Nephron (organoid): Measurements from ENCODE around the gene C14orf180.
A peak's percentile ranks its signal among the peaks of the same experiment; 100 is the strongest.

Experiments
- H3K27ac Mint-ChIP-seq, 3 experiments: 2 replicates each; pipeline ENCODE4 v1.8.0; 2020; ENCODE audit warnings: mixed read lengths in 3 of 3, mild to moderate bottlenecking in 2 of 3, moderate library complexity in 1 of 3
- H3K27me3 Mint-ChIP-seq: 2 replicates; pipeline ENCODE4 v1.8.0; 2021; ENCODE audit warnings: low read depth, mild to moderate bottlenecking, moderate library complexity, mixed read lengths
- H3K36me3 Mint-ChIP-seq: 2 replicates; pipeline ENCODE4 v1.8.0; 2020; ENCODE audit warnings: low read depth, mixed read lengths
- H3K4me1 Mint-ChIP-seq: 2 replicates; pipeline ENCODE4 v1.8.0; 2020; ENCODE audit warnings: mixed read lengths
- H3K4me3 Mint-ChIP-seq, 3 experiments: 2 replicates each; pipeline ENCODE4 v1.8.0; 2020; ENCODE audit warnings: mild to moderate bottlenecking in 3 of 3, mixed read lengths in 3 of 3, moderate library complexity in 2 of 3
- H3K9me3 Mint-ChIP-seq: 2 replicates; pipeline ENCODE4 v1.8.0; 2020; ENCODE audit warnings: mixed read lengths
- TF ChIP-seq, protein P1 (sequence below), 3 experiments: fragments of 200-600 bp; sonication (generic); IDR thresholded peaks; one replicate each; pipeline ENCODE4 v1.5.0; 2021; ENCODE audit warnings: antibody characterized with exemption in 3 of 3; ENCODE audit not compliant: unreplicated experiment in 3 of 3

C14orf180 gene

DNA sequence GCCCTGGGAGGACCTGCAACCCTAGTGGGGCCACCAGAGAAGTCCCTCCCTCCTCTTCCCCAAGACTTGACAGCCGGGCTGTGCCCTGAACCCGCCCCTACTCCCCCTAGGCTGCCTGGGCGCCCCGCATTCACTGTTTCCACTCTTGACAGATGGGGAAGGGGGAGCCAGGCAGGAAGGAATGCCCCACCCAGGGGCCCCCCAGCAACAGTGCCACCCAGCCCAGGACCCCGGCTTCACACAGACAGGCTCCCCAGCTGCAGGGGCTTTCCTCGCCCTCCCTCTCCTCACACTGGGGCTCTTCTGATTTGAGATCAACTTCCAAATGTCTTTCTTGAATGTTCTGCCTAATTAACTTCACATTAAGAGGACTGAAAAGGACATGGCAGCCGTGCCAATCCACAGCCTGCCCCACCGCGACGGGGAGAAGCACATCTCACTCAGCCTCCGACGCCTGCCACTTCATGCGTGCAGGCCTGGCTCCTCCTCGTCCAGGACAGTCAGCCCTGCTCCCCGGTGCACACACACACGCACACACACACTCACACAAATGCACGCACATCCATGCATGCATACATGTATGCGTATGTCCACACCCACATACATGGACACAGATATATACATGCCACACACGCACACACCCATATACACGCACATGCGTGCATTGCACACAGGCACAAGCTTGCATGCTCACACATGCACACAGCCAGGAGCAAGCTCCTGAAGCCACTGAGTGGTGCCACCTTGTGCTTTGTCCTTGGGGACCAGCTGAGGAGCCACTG lies 19.6 kb upstream of the C14orf180 start:
- Mint-ChIP-seq H3K4me3 (no peak overlapping the region), H3K27ac (peak overlapping the region; percentile 10 to 56 (median 46)), H3K36me3 (no peaks in the 10 kb centered on the region), H3K9me3 (no peaks in the 10 kb centered on the region), H3K4me1 (peaks cover 20% of the 10 kb centered on the region), H3K27me3 (peaks cover 23% of the 10 kb centered on the region)
- TF ChIP-seq, protein P1, sequence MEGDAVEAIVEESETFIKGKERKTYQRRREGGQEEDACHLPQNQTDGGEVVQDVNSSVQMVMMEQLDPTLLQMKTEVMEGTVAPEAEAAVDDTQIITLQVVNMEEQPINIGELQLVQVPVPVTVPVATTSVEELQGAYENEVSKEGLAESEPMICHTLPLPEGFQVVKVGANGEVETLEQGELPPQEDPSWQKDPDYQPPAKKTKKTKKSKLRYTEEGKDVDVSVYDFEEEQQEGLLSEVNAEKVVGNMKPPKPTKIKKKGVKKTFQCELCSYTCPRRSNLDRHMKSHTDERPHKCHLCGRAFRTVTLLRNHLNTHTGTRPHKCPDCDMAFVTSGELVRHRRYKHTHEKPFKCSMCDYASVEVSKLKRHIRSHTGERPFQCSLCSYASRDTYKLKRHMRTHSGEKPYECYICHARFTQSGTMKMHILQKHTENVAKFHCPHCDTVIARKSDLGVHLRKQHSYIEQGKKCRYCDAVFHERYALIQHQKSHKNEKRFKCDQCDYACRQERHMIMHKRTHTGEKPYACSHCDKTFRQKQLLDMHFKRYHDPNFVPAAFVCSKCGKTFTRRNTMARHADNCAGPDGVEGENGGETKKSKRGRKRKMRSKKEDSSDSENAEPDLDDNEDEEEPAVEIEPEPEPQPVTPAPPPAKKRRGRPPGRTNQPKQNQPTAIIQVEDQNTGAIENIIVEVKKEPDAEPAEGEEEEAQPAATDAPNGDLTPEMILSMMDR (IDR thresholded peaks at IDR 0.05; ENCODE audit: unreplicated experiment in 3 of 3), result no peak

DNA sequence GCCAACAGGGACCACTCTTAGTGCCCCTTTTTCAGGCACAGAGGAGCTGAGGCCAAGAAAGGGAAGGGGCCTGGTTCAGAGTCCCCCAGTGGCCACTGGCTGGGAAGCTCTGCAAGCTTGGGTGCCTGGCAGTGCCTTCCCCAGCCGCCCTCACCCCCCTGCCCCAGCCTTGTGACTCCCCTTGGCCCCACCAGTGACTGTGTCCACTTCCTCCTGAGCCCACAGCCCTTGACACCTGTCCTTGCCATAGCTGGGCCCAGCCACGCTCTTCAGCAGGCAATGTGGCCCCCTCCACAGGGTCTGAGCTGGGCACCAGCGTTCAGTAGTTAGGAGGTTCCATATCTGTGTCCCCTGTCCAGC lies 19.0 kb upstream of the C14orf180 start:
- H3K27ac Mint-ChIP-seq, result no peak overlapping the region
- H3K27me3 Mint-ChIP-seq, result peaks cover 20% of the 10 kb centered on the region
- peaks cover 15% of the 10 kb centered on the region for H3K4me1 Mint-ChIP-seq
- H3K36me3 Mint-ChIP-seq, result no peaks in the 10 kb centered on the region
- no peak overlapping the region for H3K4me3 Mint-ChIP-seq
- TF ChIP-seq, protein P1 (IDR thresholded peaks at IDR 0.05; ENCODE audit: unreplicated experiment in 3 of 3), result no peak
- no peaks in the 10 kb centered on the region for H3K9me3 Mint-ChIP-seq

DNA sequence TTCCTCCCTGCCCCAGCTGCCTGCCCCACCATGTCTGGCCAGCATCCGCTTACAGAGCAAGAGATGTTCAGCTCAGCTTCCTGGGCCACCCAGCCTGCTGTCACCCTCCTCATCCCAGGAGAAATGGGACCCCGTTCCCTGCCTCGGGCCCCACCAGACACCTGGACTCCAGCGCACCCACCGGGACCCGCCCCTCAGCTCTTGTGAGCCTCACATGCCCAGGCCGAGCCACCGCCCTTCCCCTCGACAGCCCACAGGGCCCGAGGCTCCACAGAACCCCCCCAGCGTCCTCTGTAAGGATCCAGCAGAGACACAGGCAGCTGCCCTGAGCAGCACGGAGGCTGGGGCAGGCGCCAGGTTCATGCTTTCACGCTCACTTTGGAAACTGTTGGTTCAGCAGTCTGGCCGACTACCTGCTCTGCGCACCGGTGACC lies 18.4 kb upstream of the C14orf180 start:
- Mint-ChIP-seq H3K27ac (peak overlapping the region; percentile 46 to 84 (median 55)), H3K4me1 (peaks cover 14% of the 10 kb centered on the region), H3K4me3 (no peak overlapping the region), H3K36me3 (no peaks in the 10 kb centered on the region), H3K9me3 (no peaks in the 10 kb centered on the region), H3K27me3 (peaks cover 26% of the 10 kb centered on the region)
- TF ChIP-seq, protein P1 (IDR thresholded peaks at IDR 0.05; ENCODE audit: unreplicated experiment in 3 of 3), result no peak

DNA sequence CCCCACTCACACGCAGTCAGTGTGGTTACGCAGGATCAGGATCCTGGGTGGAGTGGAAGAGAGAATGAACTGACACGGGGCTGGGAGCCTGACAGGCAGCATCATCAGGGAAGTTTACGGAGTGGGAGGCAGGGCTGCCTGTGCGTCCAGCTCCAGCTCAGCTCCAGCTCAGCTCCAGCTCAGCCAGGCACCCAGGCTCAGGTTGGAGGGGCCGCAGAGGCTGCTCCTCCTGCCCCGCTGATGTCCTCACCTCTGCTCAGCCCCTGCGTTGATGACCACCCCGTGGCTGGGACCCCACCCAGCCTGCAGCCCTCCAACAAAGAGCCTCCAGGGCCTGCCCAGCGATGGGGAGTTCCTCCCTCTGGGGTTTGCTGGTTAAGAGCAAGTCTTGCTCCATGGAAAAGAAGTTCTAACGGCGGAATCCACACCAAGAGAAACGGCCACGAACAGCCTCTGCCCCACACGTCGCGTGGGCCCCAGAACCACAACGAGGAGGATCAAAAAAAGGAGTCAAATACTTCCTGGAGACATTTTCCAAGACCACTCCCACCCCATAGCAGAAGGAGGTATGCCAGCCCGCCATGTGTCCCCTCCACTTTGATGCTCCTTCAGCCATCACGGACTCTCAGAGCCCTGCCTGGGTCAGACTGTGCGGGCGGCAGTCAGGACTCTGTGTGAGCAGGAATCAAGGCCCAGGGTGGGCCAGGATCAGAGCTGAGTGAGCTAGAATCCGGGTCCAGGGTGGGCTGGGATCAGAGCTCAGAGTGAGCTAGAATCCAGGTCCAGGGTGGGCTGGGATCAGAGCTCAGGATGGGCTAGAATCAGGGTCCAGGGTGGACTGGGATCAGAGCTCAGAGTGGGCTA lies 17.7 kb upstream of the C14orf180 start:
- Mint-ChIP-seq H3K27me3 (peaks cover 26% of the 10 kb centered on the region), H3K27ac (peak overlapping the region; percentile 46 to 84 (median 55)), H3K36me3 (no peaks in the 10 kb centered on the region), H3K9me3 (no peaks in the 10 kb centered on the region), H3K4me3 (no peak overlapping the region), H3K4me1 (peaks cover 14% of the 10 kb centered on the region)
- TF ChIP-seq, protein P1 (IDR thresholded peaks at IDR 0.05; ENCODE audit: unreplicated experiment in 3 of 3), result no peak

DNA sequence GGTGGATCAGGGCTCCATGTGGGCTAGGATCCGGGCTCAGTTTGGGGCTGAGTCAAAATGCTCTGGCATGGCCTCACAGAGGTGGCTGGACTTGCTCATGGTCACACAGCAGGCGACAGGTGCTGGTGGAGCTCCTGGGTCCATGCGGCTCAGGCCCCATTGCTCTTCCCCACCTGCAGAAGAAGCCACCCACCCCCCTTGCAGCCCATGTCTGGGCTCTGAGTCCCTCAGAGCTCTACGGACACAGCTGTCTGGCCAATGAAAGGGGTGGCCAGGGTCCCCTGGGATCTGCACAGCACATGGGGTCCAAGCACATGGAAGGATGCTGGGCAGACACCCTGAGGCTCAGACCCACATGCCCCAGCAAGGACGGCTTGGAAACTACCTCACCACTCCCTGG lies 17.0 kb upstream of the C14orf180 start:
- no peaks in the 10 kb centered on the region for H3K36me3 Mint-ChIP-seq
- H3K27me3 Mint-ChIP-seq, result peaks cover 19% of the 10 kb centered on the region
- peaks cover 18% of the 10 kb centered on the region for H3K4me1 Mint-ChIP-seq
- H3K4me3 Mint-ChIP-seq, result no peak overlapping the region
- H3K9me3 Mint-ChIP-seq, result no peaks in the 10 kb centered on the region
- TF ChIP-seq, protein P1 (IDR thresholded peaks at IDR 0.05; ENCODE audit: unreplicated experiment in 3 of 3), result no peak
- H3K27ac Mint-ChIP-seq, result no peak overlapping the region
